Effector CD4-positive, alpha-beta T cell (primary cell): ENCODE measurements around the gene NAT16.
A peak's percentile ranks its signal among the peaks of the same experiment; 100 is the strongest.
"Not testable (repeated sequence)": the region's sequence is repeated elsewhere in the genome, so short reads cannot be mapped to it uniquely, and the experiment has no call there.

Experiments used
- DNase-seq: peaks from one replicate; pipeline ENCODE4 v3.0.0-alpha.2; 2020

Gene NAT16

DNA sequence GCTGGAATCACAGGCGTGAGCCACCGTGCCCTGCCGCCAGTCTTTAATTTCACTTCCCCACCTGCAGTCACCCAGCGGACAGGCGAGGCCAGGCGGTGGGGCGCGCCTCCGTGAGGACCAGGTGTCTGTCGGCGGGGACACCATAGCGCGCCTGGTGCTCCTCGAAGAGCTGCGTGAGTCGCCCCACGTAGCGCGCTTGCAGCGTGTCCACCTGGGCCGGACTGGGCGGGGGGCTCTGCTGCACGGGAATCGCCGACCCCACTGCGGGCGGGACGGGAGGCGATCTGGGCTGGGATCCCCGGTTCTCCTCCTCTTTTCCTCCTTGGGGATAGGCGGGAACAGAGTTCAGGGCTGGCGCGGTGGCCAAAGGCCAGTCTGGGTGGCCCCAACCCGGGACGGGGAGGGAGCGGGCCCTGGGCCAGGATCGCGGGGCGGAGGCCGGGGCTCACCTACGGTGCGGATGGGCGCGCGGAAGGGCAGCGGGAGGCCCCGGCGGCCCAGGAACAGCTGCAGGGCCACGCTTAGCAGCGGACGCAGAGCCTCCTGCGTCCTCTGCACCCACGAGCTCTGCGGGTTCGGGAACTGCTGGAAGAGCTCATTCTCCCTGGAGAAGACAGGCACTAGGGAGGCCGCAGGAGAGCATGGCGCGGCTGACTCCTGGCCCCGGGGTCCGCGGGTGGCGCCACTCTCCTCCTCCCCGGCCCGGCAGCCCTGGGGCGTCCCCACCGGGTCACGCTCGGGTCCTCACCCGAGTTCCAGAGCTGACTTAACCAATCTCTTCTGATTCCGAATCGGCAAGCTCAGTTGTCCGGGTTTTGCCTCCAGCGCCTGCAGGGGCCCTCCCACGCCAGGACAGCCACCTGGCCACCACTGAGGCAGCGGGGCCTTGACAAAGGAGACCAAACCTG is 21.9 kb upstream of the NAT16 start:
- DNase-seq, result no peak

DNA sequence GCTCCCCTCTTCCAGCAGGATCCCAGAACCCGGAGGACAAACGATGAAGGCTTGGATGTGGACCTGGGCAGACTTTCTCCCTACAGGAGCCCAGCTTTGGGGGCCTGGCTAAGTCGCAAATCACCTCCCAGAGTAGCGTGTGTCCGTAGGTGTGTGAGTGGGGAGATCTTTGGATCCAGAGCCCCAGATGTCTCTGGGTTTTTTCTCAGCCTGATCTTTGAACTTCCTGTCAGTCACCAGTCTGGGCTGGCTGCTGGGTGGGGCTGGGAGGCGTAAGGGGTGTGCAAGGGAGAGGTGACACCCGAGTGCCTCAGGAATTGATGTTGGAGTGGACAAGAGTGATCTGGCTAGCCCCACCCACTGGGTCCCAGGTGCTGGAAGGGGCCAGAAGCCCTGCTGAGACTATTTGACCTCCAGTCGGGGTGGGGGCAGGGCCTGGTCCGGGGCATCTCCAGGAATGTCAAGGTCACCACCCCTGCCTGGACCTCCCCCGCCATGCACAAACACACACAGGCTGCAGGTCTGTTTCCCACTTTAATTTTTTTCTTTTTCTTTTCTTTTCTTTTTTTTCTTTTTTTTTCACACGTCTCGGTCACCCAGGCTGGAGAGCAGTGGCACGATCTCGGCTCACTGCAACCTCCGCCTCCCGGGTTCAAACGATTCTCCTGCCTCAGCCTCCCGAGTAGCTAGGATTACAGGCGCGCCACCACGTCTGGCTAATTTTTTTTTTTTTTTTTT is 20.9 kb upstream of the NAT16 start, which contains the start of gene MOGAT3:
Gene MOGAT3, minus strand, starts transcription at position 175 of the 738 bp plus-strand sequence. CDS start 182 bp downstream, outside the sequence.
- no peak for DNase-seq

DNA sequence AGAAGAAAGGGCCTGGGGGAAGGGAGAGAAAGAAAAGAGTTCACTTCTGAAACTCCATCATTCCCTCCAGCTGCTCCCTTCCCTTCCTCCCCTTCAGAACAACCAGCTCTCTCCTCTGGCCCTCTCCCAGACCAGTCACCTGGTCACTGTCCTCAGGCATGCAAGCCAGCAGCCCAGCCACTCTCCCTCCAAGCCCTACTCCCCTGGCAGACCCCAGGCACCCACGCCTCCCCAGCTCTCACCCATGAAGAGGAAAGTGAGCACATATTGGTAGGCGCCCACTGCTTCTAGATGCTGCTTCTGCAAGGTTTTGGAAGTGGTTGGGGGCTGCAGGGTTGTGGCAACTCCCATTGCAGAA is 20.4 kb upstream of the NAT16 start:
- no peak for DNase-seq

DNA sequence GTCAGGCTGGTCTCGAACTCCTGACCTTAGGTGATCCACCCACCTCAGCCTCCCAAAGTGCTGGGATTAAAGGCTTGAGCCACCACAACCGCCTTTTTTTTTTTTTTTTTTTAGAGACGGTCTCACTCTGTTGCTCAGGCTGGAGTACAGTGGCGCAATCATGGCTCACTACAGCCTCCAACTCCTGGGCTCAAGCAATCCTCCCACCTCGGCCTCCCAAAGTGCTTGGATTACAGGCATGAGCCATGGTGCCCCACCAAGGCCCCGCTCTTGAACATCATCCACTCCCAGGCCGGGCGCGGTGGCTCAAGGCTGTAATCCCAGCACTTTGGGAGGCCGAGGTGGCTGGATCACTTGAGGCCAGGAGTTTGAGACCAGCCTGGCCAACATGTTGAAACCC is 19.4 kb upstream of the NAT16 start:
- DNase-seq, result not testable (repeated sequence)

DNA sequence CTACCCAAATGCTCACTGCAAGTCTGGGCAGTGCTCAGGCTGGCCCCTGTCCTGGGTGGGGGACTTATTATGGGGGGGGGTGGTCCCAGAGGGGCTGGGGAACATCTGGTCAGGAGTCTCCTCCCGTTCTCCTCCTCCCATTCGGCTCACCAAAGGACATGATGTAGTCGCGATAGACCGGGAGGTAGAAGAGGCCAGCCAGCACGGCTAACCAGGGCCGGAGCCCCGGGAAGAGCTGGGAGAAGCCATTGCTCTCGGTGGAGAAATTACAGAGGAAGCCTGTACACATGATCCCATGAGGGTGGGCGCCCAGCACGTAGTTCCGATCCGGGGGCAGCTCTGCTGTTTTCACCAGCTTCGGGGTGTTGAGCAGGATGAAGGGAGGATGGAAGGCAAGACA is 18.4 kb upstream of the NAT16 start:
- no peak for DNase-seq

DNA sequence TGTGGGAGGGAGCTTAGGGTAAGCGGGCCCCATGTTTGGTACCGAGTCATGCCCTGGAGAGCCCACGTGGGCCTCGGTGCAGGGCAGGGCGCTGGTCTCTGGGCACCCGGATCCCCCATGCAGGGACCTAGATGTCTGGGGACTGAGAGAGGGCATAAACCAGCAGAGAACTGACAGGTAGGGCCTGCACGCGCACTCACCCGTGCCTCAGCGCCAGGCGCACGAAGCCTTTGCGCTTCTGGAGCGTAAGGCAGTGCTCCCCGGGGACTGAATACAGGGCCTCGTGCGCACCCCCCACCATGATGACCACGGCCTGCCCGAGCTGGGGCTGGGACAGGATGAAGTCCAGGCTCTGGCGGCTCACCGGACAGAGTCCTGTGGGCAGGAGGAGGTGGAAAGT is 17.9 kb upstream of the NAT16 start:
- no peak for DNase-seq

DNA sequence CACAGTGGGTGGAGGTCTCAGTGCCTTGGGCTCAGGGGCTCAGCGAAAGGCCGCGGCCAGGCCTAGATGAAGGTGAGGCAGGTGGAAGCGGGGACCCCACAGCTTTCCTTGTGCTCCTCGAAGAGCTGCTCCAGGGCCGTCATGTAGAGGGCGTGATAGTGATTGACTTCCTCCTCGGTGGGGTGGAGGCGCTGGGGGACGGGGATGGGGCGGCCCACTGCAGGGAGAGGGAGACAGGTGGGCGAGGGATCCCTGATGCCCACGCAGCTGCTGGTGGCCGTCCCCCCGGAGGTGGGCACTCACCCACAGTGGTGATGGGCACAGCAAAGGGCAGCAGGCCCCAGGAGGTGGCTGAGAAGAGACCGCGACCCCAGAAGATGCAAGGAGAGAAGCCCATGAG is 15.8 kb upstream of the NAT16 start:
- no peak for DNase-seq

DNA sequence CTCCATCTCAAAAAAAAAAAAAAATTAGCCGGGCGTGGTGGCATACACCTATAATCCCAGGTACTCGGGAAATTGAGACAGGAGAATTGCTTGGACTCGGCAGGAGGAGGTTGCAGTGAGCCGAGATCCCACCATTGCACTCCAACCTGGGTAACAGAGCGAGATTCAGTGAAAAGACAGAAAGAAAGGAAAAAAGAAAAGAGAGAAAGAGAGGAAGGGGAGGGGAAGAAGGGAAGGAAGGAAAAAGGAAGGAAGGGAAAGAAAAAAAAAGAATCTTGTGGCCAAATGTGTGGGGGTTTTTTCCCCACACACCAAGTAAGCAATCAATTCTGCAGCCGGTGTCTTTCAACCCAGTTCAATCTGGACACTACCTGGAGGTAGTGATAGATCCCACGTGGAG is 9.0 kb upstream of the NAT16 start:
- DNase-seq, result no peak

DNA sequence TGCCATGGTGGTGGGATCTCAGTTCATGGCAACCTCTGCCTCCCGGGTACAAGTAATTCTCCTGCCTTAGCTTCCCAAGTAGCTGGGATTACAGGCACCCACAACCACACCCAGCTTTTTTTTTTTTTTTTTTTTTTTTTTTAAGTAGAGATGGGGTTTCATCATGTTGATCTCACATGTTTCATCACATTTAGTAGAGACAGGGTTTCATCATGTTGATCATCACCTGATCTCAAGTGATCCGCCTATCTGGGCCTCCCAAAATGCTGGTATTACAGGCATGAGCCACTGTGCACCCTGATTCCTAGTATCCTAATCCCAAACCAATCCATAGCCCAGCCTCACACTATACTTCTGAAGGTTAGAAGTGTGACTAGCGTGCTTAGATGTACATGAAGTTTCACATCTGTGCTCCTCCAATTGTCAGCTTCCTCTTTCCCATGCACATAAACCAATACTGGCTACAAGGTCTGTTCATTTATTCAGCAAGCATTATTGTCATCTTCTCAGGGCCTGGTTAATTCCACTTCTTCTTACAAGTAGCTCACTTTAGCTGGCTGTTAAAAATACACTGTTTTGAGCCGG is 6.8 kb upstream of the NAT16 start:
- no peak for DNase-seq

DNA sequence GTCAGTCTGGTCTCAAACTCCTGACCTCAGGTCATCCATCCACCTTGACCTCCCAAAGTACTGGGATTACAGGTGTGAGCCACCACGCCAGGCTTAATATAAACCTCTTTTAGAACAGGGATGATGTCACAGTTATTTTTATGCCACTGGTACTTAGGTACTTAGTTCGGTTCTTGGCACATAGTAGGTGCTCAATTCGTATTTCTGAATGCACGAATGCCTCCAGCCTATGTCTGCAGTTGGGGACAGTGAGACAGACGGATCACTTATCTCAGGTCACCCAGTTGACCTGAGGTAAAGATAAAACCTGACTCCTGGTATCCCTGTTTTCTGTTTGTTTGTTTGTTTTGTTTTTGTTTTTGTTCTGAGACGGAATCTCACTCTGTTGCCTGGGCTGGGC is 6.1 kb upstream of the NAT16 start:
- DNase-seq, result no peak

DNA sequence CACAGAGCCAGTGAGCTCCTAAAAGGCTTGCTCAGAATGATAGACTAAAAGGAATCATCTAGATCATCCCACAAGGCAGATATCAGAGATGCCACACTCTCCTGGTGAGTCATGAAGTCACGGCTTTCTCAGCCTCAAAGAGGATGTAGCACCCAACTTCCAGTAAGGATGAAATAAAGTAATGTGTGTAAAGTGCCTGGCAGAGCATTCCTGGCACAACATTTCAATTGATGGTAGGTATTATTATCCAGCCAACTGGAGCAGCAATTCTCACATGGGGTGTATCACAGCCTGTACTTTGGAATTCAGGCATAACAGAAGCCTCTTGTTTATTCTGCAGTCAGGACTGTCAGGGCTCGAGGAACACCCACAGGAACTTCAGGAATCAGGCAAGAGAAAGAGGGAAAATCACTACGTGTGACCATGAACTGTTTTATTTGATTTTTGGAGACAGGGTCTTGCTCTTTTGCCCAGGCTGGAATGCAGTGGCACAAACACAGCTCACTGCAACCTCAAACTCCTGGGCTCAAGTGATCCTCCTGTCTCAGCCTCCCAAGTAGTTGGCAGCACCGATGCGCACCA is 5.3 kb upstream of the NAT16 start:
- no peak for DNase-seq

DNA sequence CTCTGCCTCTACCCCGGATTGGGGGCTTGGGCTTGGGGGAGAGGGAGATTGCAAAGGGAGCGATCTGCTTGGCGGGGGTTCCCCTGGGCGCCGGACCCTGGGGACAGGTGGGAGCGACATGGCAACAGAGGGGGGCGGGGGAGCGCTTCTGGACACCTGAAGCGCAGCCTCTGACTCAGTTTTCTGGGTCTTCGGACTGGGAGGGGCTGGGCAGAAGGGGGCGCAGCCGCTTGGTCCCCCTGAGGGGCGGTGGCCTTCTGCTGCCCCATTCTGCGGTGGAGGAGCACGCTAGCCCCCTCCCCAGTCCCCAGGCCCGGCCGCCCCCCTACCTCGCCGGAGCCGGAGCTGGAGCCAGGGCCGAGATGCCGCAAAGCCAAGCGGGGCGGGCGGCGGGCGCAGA is 380 bp downstream of the NAT16 start:
- no peak for DNase-seq

DNA sequence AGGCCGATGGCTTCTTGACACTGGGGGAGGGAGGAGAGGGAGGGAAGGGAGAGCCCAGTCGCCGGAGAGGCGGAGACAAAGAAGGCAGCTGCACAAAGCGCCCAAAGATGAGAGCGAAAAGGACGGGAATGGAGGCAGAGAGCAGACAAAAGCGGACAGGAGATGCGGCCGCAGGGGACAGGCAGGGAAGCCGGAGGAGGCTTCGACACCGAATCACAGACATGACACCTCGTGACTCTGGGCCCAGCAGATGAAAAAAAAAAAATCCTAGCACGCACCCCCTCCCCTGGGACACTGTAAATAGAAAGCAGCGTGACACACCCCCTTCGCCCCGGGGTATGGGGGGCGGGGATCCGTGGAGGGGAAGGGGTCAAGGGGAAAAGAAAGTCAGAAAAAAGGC is 976 bp downstream of the NAT16 start:
- no peak for DNase-seq

DNA sequence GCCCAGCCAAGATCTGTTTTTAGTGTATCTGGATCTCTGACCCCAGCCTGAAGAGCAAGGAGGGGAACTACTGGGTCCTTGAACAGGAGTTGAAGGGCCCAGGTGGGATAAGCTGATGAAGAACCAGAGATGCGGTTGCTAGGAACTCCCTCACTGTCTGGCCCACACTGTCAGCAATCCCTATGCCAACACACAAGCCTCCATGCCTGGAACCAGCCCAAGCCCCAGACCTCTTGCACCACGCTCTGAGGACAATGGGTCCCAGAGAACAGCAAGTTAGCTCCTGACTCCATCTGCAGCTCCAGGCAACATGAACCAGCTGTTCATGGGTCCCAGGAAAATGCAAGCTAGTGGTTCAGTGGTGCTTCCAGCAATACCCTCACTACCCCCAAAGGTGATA is 2.4 kb downstream of the NAT16 start:
- no peak for DNase-seq

DNA sequence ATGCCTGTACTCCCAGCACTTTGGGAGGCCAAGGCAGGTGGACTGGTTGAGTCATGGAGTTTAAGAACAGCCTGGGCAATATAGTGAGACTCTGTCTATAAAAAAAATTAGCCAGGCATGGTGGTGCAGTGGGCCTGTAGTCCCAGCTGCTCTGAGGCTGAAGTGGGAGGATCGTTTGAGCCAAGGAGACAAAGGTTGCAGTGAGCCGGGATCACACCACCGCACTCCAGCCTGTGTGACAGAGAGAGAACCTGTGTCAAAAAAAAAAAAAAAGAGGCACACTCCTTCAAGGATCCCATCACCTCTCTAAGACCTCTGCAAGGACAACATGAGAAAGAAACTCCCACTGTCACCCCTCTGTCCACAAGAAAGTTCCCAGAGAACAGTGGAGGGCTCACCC is 4.4 kb downstream of the NAT16 start:
- no peak for DNase-seq

DNA sequence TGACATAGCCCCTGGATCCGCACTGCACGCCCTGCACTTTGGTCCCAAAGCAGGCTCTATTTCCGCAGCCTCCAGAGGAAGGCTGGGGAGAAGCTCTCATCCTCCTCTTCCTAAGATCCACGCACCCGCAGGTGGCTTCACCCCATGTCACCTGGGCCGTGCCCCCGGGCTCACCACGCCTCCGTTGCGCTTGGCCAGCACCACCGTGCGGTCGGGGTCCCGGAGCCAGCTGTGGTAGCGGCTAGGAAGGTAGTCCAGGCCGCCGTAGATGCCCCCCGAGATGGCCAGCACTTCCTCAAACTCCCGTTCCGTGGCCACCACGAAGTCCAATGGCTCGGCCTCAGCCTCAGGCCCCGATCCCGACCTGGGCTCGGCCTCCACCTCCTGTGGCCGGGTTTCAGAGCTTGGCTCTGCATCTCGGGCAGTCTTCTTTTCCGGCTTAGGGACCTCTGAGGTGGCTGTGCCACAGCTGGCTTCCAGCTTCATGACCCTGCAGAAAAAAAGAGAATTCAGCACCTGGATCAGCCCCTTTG is 5.7 kb downstream of the NAT16 start:
- no peak for DNase-seq

DNA sequence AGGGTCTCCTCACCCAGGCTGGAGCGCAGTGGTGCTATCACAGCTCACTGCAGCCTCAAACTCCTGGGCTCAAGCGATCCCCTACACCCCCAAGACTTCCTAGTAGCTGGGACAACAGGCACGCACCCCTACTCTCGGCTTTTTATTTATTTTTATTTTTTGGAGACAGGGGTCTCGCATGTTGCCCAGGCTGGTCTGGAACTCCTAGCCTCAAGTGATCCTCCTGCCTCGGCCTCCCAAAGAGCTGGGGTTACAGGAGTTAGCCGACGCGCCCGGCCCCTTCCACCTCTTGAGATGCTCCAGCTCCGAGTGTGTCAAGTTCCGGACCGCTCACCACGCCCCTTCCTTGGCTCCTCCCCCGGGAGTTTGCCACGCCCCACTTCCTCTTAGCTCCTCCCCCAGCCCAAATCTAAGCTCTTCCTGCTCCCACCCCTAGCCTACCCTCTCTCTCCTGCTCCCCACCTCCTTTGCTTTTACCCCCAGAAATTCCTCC is 6.3 kb downstream of the NAT16 start:
- DNase-seq, result peak; percentile 34

DNA sequence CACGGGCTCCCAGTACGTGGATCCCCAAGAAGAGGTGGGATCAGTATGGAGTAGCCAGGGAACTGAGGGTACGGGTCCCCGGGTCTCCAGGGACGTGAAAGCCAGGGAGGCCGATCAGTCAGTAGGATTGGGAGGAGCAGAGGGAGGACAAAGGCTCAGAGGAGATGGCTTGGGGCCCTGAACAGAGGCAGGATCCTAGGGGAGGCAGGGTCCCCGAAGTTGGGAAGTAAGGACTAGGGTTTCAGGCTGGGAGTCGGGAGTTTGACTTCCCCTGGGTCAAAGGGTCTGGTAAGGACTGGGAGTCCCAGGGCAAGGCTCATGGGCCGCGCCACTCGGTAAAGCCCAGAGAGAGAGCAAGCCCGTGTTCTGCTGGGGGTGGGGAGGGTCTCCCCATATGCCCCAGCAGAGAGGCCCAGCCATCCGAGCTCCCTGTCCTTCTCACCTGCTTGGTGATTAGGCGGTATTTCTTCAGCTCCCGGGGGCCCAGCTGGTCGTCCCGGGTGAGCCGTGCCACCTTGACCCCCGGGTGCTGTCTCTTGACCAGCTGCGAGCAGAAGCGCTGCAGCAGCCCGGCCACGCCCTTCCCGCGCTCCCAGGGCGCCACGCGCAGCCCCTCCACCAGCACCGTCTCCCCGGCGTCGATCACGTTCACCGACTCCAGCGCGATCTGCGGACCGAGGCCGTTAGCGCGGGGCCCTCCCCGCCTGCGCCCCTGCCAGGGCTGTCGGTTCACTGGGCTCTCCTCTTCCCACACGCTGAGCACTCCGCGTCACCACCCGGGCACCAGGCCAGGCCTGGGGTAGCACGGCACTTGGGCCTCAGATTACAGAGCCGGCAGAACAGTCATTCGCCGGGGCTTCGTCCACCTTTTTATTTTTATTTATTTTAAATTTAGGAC is 7.0 kb downstream of the NAT16 start:
- no peak for DNase-seq

DNA sequence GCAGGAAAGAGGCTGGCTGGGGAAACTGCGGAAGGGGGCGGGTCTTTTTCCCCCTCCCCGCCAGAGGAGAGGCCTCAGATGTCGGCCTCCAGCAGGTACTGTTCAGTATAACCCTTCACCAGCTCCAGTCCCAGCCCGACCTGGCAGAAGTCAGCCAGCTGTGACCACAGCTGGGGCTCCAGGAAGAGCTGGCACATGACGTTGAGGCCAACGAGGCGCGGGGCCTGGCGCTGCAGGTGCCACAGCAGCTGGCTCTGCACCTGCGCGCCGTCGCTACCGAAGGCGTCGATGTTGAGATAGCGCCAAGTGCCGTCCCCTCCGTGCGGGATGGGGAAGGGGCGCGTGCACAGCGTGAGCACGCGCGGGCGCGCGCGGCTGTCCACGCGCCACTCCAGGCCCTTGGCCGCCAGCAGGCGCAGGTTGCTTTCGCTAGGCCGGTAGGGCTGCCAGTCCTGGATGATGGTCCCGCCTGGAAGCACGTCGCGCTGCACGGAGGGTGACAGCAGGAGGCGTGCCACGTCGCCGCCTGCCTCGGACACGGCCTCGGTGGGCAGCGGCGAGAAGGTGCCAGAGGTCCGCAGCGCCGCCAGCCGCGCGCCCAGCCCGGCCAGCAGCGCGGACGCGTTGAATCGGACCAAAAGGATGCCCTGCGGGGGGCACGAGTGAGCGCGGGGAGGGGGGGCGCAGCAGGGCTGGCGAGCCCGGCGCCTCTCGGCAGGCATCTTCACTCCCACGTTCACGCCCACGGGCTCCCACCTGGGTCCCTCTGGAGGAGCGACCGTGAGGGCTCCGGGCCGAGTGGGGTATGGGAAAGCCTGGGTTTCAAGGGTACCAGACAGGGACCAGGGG is 7.9 kb downstream of the NAT16 start:
- no peak for DNase-seq

DNA sequence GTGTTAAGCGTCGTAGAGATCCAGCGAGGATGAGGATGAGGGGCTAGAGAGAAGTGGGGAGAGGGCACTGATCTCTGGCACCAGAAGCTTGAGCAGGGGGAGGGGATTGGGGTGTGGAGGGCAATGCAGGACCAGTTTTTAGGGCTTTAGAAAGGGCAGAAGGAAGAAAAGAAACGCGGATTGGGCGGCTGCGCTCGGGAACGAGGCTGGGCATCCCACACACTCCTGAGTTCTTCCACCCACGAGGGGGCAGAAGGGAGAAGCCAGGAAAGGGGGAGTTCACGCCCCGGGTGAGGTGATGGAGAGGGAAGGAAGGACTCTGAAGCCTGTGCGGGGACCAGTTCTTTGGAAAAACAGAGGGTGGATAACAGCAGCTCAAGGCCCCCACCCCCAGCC is 8.7 kb downstream of the NAT16 start:
- no peak for DNase-seq
